DND-41 (cell line): ENCODE measurements around the gene MYH15.

Experiments used
- ATAC-seq: fragments of 200-7000 bp; cut with Tn5 transposase; 3 replicates; pipeline ENCODE4 v1.9.1; 2021; ENCODE audit warnings: low read depth; ENCODE audit not compliant: insufficient read depth
- DNase-seq: peaks from one replicate; pipeline ENCODE4 v3.0.0-alpha.2; 2020
- H2AFZ ChIP-seq: 2 replicates; pipeline ENCODE4 v1.6.0; 2012; ENCODE audit warnings: low read depth, low read length
- H3K27ac ChIP-seq: 2 replicates; pipeline ENCODE4 v1.5.1; 2012; ENCODE audit warnings: low read length, inconsistent platforms
- H3K27me3 ChIP-seq: fragments of 200-600 bp; sonication (generic); 2 replicates; pipeline ENCODE4 v1.6.0; 2012; ENCODE audit warnings: low read length, mild to moderate bottlenecking, inconsistent platforms; ENCODE audit not compliant: insufficient read depth, poor library complexity
- H3K36me3 ChIP-seq: 2 replicates; pipeline ENCODE4 v1.5.1; 2012; ENCODE audit warnings: low read length, inconsistent platforms; ENCODE audit not compliant: insufficient read depth
- H3K4me1 ChIP-seq: 2 replicates; pipeline ENCODE4 v1.5.1; 2012; ENCODE audit warnings: mild to moderate bottlenecking, low read length; ENCODE audit not compliant: insufficient read depth
- H3K4me2 ChIP-seq: 2 replicates; pipeline ENCODE4 v1.6.0; 2012; ENCODE audit warnings: mild to moderate bottlenecking, moderate library complexity, low read length, inconsistent platforms; ENCODE audit not compliant: insufficient read depth
- H3K4me3 ChIP-seq, 2 experiments: fragments of 200-600 bp in 1 of 2; shearing (Covaris generic) in 1 of 2; 2 replicates each; pipeline ENCODE4 v1.5.1; 2012 to 2016; ENCODE audit warnings: inconsistent platforms in 2 of 2, low read length in 2 of 2, mild to moderate bottlenecking in 2 of 2, low read depth in 1 of 2, moderate library complexity in 1 of 2
- H3K79me2 ChIP-seq: 2 replicates; pipeline ENCODE4 v1.6.0; 2012; ENCODE audit warnings: low read length, inconsistent platforms; ENCODE audit not compliant: insufficient read depth
- H3K9ac ChIP-seq: 2 replicates; pipeline ENCODE4 v1.6.0; 2012; ENCODE audit warnings: low read depth, mild to moderate bottlenecking, inconsistent platforms, low read length, moderate library complexity
- H3K9me3 ChIP-seq: 2 replicates; pipeline ENCODE4 v1.5.1; 2012; ENCODE audit warnings: low read length, moderate library complexity, mild to moderate bottlenecking, inconsistent platforms; ENCODE audit not compliant: insufficient read depth, severe bottlenecking
- H4K20me1 ChIP-seq: 2 replicates; pipeline ENCODE4 v1.6.0; 2012; ENCODE audit warnings: low read length; ENCODE audit not compliant: insufficient read depth
- CTCF ChIP-seq: IDR thresholded peaks from 2 replicates; pipeline ENCODE4 v1.5.1; 2012; ENCODE audit warnings: borderline replicate concordance, low read length, moderate library complexity, mild to moderate bottlenecking; ENCODE audit not compliant: poor library complexity, severe bottlenecking; ENCODE audit errors: extremely low read depth
- EZH2 ChIP-seq: IDR thresholded peaks from 3 replicates; pipeline ENCODE4 v1.6.1; 2012; ENCODE audit warnings: borderline replicate concordance, low read depth, mild to moderate bottlenecking, moderate library complexity, low read length, inconsistent platforms; ENCODE audit not compliant: severe bottlenecking

MYH15 gene

GRCh38 chr3:108493862-108494261 is 16.5 kb downstream of the MYH15 start:
- H3K4me1 ChIP-seq, result no peaks in the 10 kb centered on the region
- H3K36me3 ChIP-seq, result no peaks in the 10 kb centered on the region
- no peak overlapping the region for H2AFZ ChIP-seq
- DNase-seq (peak; percentile 13), ATAC-seq (no peak)
- no peaks in the 10 kb centered on the region for H3K79me2 ChIP-seq
- no peaks in the 10 kb centered on the region for H3K9me3 ChIP-seq
- H3K27ac ChIP-seq, result no peak overlapping the region
- no peaks in the 10 kb centered on the region for H4K20me1 ChIP-seq
- no peak overlapping the region for H3K4me3 ChIP-seq
- TF ChIP-seq EZH2 (no peak), CTCF (peak; percentile 52)
- no peaks in the 10 kb centered on the region for H3K27me3 ChIP-seq
- H3K4me2 ChIP-seq, result no peak overlapping the region
- no peak overlapping the region for H3K9ac ChIP-seq

DNA sequence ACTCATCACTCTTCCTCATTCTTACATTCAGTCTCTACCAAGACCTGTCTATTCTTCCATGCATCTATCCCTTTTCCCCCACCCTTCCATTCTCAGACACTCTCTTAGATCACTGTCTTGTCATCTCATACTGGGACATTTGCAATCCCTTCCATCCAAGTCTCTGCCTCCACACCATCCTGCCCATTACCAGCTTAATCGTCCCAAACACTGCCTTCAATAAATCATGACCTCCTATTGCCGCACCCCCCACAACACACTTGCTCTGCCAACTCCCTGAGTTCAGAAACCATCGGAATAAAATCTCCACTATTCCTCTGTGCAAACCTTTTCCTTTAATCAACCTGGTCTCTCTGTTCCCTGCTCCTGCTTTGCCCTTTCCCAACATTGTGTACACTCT is 18.9 kb downstream of the MYH15 start:
- H3K4me3 ChIP-seq, result no peak overlapping the region
- no peak overlapping the region for H2AFZ ChIP-seq
- H3K36me3 ChIP-seq, result no peaks in the 10 kb centered on the region
- no peaks in the 10 kb centered on the region for H3K4me1 ChIP-seq
- no peaks in the 10 kb centered on the region for H3K27me3 ChIP-seq
- ATAC-seq (no peak), DNase-seq (no peak)
- no peaks in the 10 kb centered on the region for H4K20me1 ChIP-seq
- H3K9ac ChIP-seq, result no peak overlapping the region
- no peak overlapping the region for H3K27ac ChIP-seq
- TF ChIP-seq CTCF, result no peak
- TF ChIP-seq EZH2, result no peak
- H3K9me3 ChIP-seq, result no peaks in the 10 kb centered on the region
- no peaks in the 10 kb centered on the region for H3K79me2 ChIP-seq
- H3K4me2 ChIP-seq, result no peak overlapping the region

GRCh38 chr3:108489776-108490175 is 20.6 kb downstream of the MYH15 start:
- H3K27me3 ChIP-seq, result no peaks in the 10 kb centered on the region
- ATAC-seq, result peak; percentile 85
- no peaks in the 10 kb centered on the region for H3K36me3 ChIP-seq
- H3K4me2 ChIP-seq, result no peak overlapping the region
- H3K9ac ChIP-seq, result no peak overlapping the region
- TF ChIP-seq EZH2 (no peak), CTCF (peak; percentile 87)
- no peaks in the 10 kb centered on the region for H3K79me2 ChIP-seq
- H3K9me3 ChIP-seq, result no peaks in the 10 kb centered on the region
- no peaks in the 10 kb centered on the region for H3K4me1 ChIP-seq
- no peak overlapping the region for H3K4me3 ChIP-seq
- no peaks in the 10 kb centered on the region for H4K20me1 ChIP-seq
- H2AFZ ChIP-seq, result no peak overlapping the region
- no peak overlapping the region for H3K27ac ChIP-seq
- peak; percentile 46 for DNase-seq

- no peak for TF ChIP-seq CTCF
- TF ChIP-seq EZH2, result no peak
- Histone ChIP-seq H2AFZ (no peak overlapping the region), H3K27me3 (no peaks in the 10 kb centered on the region), H3K79me2 (no peaks in the 10 kb centered on the region), H3K36me3 (no peaks in the 10 kb centered on the region), H3K9ac (no peak overlapping the region), H3K4me2 (no peak overlapping the region), H3K9me3 (no peaks in the 10 kb centered on the region), H4K20me1 (no peaks in the 10 kb centered on the region), H3K27ac (no peak overlapping the region), H3K4me3 (no peak overlapping the region), H3K4me1 (no peaks in the 10 kb centered on the region)
- DNase-seq (no peak), ATAC-seq (no peak)
Measured at GRCh38 chr3:108488631-108489030, 21.8 kb downstream of the MYH15 start.
